Mammary epithelial cell (primary cell): Measurements from ENCODE around the gene KRT3.

Experiments
- CTCF ChIP-seq, 2 donors: IDR thresholded peaks in 1 of 2; conservative IDR thresholded peaks in 1 of 2; 2 replicates each; pipeline ENCODE4 v1.5.1; 2011 to 2012; ENCODE audit warnings: inconsistent platforms in 2 of 2, low read length in 2 of 2, mild to moderate bottlenecking in 2 of 2, control low read depth in 1 of 2, low read depth in 1 of 2; ENCODE audit not compliant: insufficient read depth in 1 of 2; ENCODE audit errors: extremely low read depth in 1 of 2
- EZH2 ChIP-seq: IDR thresholded peaks from 2 replicates; pipeline ENCODE4 v1.6.1; 2012; ENCODE audit warnings: low read length, inconsistent platforms, borderline replicate concordance

- TF ChIP-seq CTCF (conservative IDR thresholded peaks at IDR 0.05 in 1 of 2, IDR thresholded peaks at IDR 0.05 in 1 of 2; ENCODE audit: extremely low read depth in 1 of 2, insufficient read depth in 1 of 2, low read depth in 1 of 2, low read length in 2 of 2) (no peak), EZH2 (peak; percentile 58)
Measured at GRCh38 chr12:52789637-52790426, 6.1 kb downstream of the KRT3 start.
